ENCODE data around the gene TMEM217. TPM values are rescaled to one million over a fixed set of nuclear protein-coding genes. Genes with fewer than 3 reads are reported as not detected.

The TMEM217 gene
- total and polyA plus RNA-seq, 2 experiments from 2014 or later, result 0.87 to 2.1 TPM

GRCh38 chr6:37251211-37251780 is 6.6 kb downstream of the TMEM217 start:
- no peak for DNase-seq (ENCODE audit: low spot score)

GRCh38 chr6:37244430-37245310 is 13.3 kb downstream of the TMEM217 start:
- Histone ChIP-seq H3K9me3 (ENCODE audit: low read depth) (no peaks in the 10 kb centered on the region), H2AFZ (no peak overlapping the region), H3K79me2 (no peaks in the 10 kb centered on the region), H3K4me2 (peak overlapping the region; percentile 5), H4K20me1 (ENCODE audit: insufficient read depth, poor library complexity, severe bottlenecking) (no peaks in the 10 kb centered on the region), H3K27me3 (no peaks in the 10 kb centered on the region), H3K4me3 (no peak overlapping the region), H3K9me2 (replicated peaks; ENCODE audit: insufficient read depth) (no peaks in the 10 kb centered on the region), H3K36me3 (replicated peaks; ENCODE audit: insufficient read depth, low read depth) (no peaks in the 10 kb centered on the region), H3K27ac (peak overlapping the region; percentile 93), H3K4me1 (ENCODE audit: insufficient read depth) (peaks cover 26% of the 10 kb centered on the region)
- DNase-seq (ENCODE audit: low spot score), result peak; percentile 83
- TF ChIP-seq, protein P1, sequence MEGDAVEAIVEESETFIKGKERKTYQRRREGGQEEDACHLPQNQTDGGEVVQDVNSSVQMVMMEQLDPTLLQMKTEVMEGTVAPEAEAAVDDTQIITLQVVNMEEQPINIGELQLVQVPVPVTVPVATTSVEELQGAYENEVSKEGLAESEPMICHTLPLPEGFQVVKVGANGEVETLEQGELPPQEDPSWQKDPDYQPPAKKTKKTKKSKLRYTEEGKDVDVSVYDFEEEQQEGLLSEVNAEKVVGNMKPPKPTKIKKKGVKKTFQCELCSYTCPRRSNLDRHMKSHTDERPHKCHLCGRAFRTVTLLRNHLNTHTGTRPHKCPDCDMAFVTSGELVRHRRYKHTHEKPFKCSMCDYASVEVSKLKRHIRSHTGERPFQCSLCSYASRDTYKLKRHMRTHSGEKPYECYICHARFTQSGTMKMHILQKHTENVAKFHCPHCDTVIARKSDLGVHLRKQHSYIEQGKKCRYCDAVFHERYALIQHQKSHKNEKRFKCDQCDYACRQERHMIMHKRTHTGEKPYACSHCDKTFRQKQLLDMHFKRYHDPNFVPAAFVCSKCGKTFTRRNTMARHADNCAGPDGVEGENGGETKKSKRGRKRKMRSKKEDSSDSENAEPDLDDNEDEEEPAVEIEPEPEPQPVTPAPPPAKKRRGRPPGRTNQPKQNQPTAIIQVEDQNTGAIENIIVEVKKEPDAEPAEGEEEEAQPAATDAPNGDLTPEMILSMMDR (IDR thresholded peaks at IDR 0.05; ENCODE audit: poor library complexity), result no peak
- no peak for TF ChIP-seq EZH2phosphoT487 (IDR thresholded peaks at IDR 0.05; ENCODE audit: low read depth, severe bottlenecking, unreplicated experiment)
- TF ChIP-seq EZH2 (IDR thresholded peaks at IDR 0.05; ENCODE audit: borderline replicate concordance), result no peak
- 67% methylated on average over 6 of the region's 6 CpGs for WGBS (ENCODE audit: low lambda C conversion rate, missing lambda C conversion rate)

More at GRCh38 chr6:37251211-37251780, 6.6 kb downstream of the TMEM217 start:
- no peak overlapping the region for H3K4me3 ChIP-seq
- WGBS (ENCODE audit: low lambda C conversion rate, missing lambda C conversion rate), result 79% methylated on average over 4 of the region's 4 CpGs
- TF ChIP-seq EZH2phosphoT487 (IDR thresholded peaks at IDR 0.05; ENCODE audit: low read depth, severe bottlenecking, unreplicated experiment), result no peak
- TF ChIP-seq, protein P1 (IDR thresholded peaks at IDR 0.05; ENCODE audit: poor library complexity), result no peak
- TF ChIP-seq EZH2 (IDR thresholded peaks at IDR 0.05; ENCODE audit: borderline replicate concordance), result no peak
- no peaks in the 10 kb centered on the region for H3K4me1 ChIP-seq (ENCODE audit: insufficient read depth)
- H3K27me3 ChIP-seq, result no peaks in the 10 kb centered on the region
- H3K9me2 ChIP-seq (replicated peaks; ENCODE audit: insufficient read depth), result no peaks in the 10 kb centered on the region
- no peaks in the 10 kb centered on the region for H3K9me3 ChIP-seq (ENCODE audit: low read depth)
- H3K4me2 ChIP-seq, result no peak overlapping the region
- no peak overlapping the region for H3K27ac ChIP-seq
- no peaks in the 10 kb centered on the region for H3K36me3 ChIP-seq (replicated peaks; ENCODE audit: insufficient read depth, low read depth)
- H4K20me1 ChIP-seq (ENCODE audit: insufficient read depth, poor library complexity, severe bottlenecking), result no peaks in the 10 kb centered on the region
- no peak overlapping the region for H2AFZ ChIP-seq
- H3K79me2 ChIP-seq, result no peaks in the 10 kb centered on the region

- Histone ChIP-seq H3K4me2 (peak overlapping the region; percentile 5), H3K4me3 (no peak overlapping the region), H3K79me2 (no peaks in the 10 kb centered on the region), H3K27ac (peak overlapping the region; percentile 93), H3K9me3 (ENCODE audit: low read depth) (no peaks in the 10 kb centered on the region), H4K20me1 (ENCODE audit: insufficient read depth, poor library complexity, severe bottlenecking) (no peaks in the 10 kb centered on the region), H3K4me1 (ENCODE audit: insufficient read depth) (peaks cover 26% of the 10 kb centered on the region), H3K27me3 (no peaks in the 10 kb centered on the region), H2AFZ (no peak overlapping the region), H3K9me2 (replicated peaks; ENCODE audit: insufficient read depth) (no peaks in the 10 kb centered on the region), H3K36me3 (replicated peaks; ENCODE audit: insufficient read depth, low read depth) (no peaks in the 10 kb centered on the region)
- WGBS (ENCODE audit: low lambda C conversion rate, missing lambda C conversion rate), result 59% methylated on average over 3 of the region's 3 CpGs
- DNase-seq (ENCODE audit: low spot score), result no peak
- no peak for TF ChIP-seq EZH2 (IDR thresholded peaks at IDR 0.05; ENCODE audit: borderline replicate concordance)
Measured at GRCh38 chr6:37243816-37244370, 14.1 kb downstream of the TMEM217 start.

All from hepatocyte (in vitro differentiated cells).